DMS53 (cell line): ENCODE measurements around the gene FLRT1.

Experiments
- DNase-seq: peaks from one replicate; lab custom pipeline; 2025; lab: John Stamatoyannopoulos, UW

The FLRT1 gene

GRCh38 chr11:64065712-64066111, 30.0 kb downstream of the FLRT1 start:
- DNase-seq = no peak

GRCh38 chr11:64067230-64067993, 31.7 kb downstream of the FLRT1 start:
- no peak for DNase-seq

GRCh38 chr11:64068705-64069400, 33.1 kb downstream of the FLRT1 start:
- no peak for DNase-seq

GRCh38 chr11:64069401-64070313, 33.9 kb downstream of the FLRT1 start:
- DNase-seq = no peak

GRCh38 chr11:64070314-64070681, 34.6 kb downstream of the FLRT1 start:
- DNase-seq = no peak

- DNase-seq = no peak
These were observed 36.1 kb downstream of the FLRT1 start for GRCh38 chr11:64071849-64072248.

- no peak for DNase-seq
These were observed 36.7 kb downstream of the FLRT1 start for GRCh38 chr11:64072403-64072802.

- DNase-seq = no peak
These were observed 37.1 kb downstream of the FLRT1 start for GRCh38 chr11:64072871-64073270.

GRCh38 chr11:64073542-64073941, 37.8 kb downstream of the FLRT1 start:
- DNase-seq = no peak

- DNase-seq = no peak
These were observed 38.5 kb downstream of the FLRT1 start for GRCh38 chr11:64074239-64074638.

- DNase-seq = no peak
These were observed 41.0 kb downstream of the FLRT1 start for GRCh38 chr11:64076758-64077157.

- no peak for DNase-seq
These were observed 41.9 kb downstream of the FLRT1 start for GRCh38 chr11:64077607-64078006.

- DNase-seq = no peak
These were observed 42.6 kb downstream of the FLRT1 start for GRCh38 chr11:64078284-64078683.

GRCh38 chr11:64078905-64079304, 43.2 kb downstream of the FLRT1 start:
- DNase-seq = no peak

- no peak for DNase-seq
These were observed 44.7 kb downstream of the FLRT1 start for GRCh38 chr11:64080390-64080789.

GRCh38 chr11:64081745-64082442, 46.2 kb downstream of the FLRT1 start:
- peak; percentile 97 for DNase-seq

- DNase-seq = no peak
These were observed 47.8 kb downstream of the FLRT1 start for GRCh38 chr11:64083398-64084080.

- DNase-seq = no peak
These were observed 48.6 kb downstream of the FLRT1 start for GRCh38 chr11:64084146-64084950.

GRCh38 chr11:64084951-64085710, 49.4 kb downstream of the FLRT1 start:
- no peak for DNase-seq
